PC-3 (cell line): ENCODE data around the gene CES3. TPM values are rescaled to one million over a fixed set of nuclear protein-coding genes. Genes with fewer than 3 reads are reported as not detected.

Experiments used
- ATAC-seq: fragments of 200-7000 bp; cut with Tn5 transposase; 2 replicates; pipeline ENCODE4 v1.9.1; 2020; ENCODE audit warnings: mild to moderate bottlenecking, moderate library complexity
- BruUV-seq: library from RNA; stranded (reverse); fragments of 400-500 nt; replicated peaks from 2 replicates; lab custom pipeline; 2021; lab: Mats Ljungman, UMichigan
- CTCF ChIA-PET: fragments of 300-600 bp; sonication (Branson Sonifier 250); formaldehyde crosslinking; loops from one replicate; lab custom pipeline; 2022; ENCODE audit warnings: antibody characterized with exemption; lab: Charles Lee
- POLR2A ChIA-PET: fragments of 300-600 bp; sonication (Branson Sonifier 250); formaldehyde crosslinking; loops from one replicate; lab custom pipeline; 2022; ENCODE audit warnings: antibody characterized with exemption; ENCODE audit not compliant: unreplicated experiment; lab: Charles Lee
- DNase-seq: peaks from one replicate; pipeline ENCODE4 v3.0.0-alpha.2; 2015
- H2AFZ ChIP-seq: fragments of 300-600 bp; sonication (generic); 2 replicates; pipeline ENCODE4 v1.6.0; 2016; ENCODE audit warnings: antibody characterized with exemption, low read length
- H3F3A ChIP-seq: fragments of 300-600 bp; sonication (generic); one replicate; pipeline ENCODE4 v1.6.0; 2017; ENCODE audit warnings: antibody characterized with exemption, low read length, control low read depth, mild to moderate bottlenecking; ENCODE audit not compliant: unreplicated experiment
- H3K27ac ChIP-seq: fragments of 300-600 bp; sonication (generic); 2 replicates; pipeline ENCODE4 v1.5.1; 2016; ENCODE audit warnings: mild to moderate bottlenecking, low read length
- H3K27me3 ChIP-seq: fragments of 300-600 bp; sonication (generic); 2 replicates; pipeline ENCODE4 v1.6.1; 2016; ENCODE audit warnings: low read length, mixed read lengths
- H3K36me3 ChIP-seq: fragments of 300-600 bp; sonication (generic); 2 replicates; pipeline ENCODE4 v1.6.1; 2016; ENCODE audit warnings: low read depth, mixed run types, low read length, mixed read lengths
- H3K4me1 ChIP-seq: fragments of 300-600 bp; sonication (generic); 2 replicates; pipeline ENCODE4 v1.5.1; 2016; ENCODE audit warnings: low read length; ENCODE audit not compliant: insufficient read depth
- H3K4me2 ChIP-seq: fragments of 300-600 bp; sonication (generic); 2 replicates; pipeline ENCODE4 v1.6.0; 2016; ENCODE audit warnings: low read length
- H3K4me3 ChIP-seq: fragments of 300-600 bp; sonication (generic); 2 replicates; pipeline ENCODE4 v1.5.1; 2016; ENCODE audit warnings: mild to moderate bottlenecking, low read length, mixed read lengths
- H3K79me2 ChIP-seq: fragments of 300-600 bp; sonication (generic); 2 replicates; pipeline ENCODE4 v1.6.1; 2017; ENCODE audit warnings: low read length, mixed read lengths
- H3K9ac ChIP-seq: fragments of 300-600 bp; sonication (generic); 2 replicates; pipeline ENCODE4 v1.6.0; 2016; ENCODE audit warnings: mild to moderate bottlenecking, low read length
- H3K9me2 ChIP-seq: fragments of 300-600 bp; sonication (generic); replicated peaks from 2 replicates; pipeline ENCODE4 v1.6.1; 2016; ENCODE audit warnings: mixed run types, low read length, mixed read lengths
- H3K9me3 ChIP-seq: fragments of 300-600 bp; sonication (generic); 2 replicates; pipeline ENCODE4 v1.6.1; 2016; ENCODE audit warnings: low read length, mixed read lengths
- H4K20me1 ChIP-seq: fragments of 300-600 bp; sonication (generic); 2 replicates; pipeline ENCODE4 v1.6.1; 2016; ENCODE audit warnings: low read length, mixed read lengths
- EZH2 ChIP-seq: fragments of 300-600 bp; sonication (generic); IDR thresholded peaks from one replicate; pipeline ENCODE4 v1.6.1; 2017; ENCODE audit warnings: antibody characterized with exemption, mild to moderate bottlenecking, low read length; ENCODE audit not compliant: unreplicated experiment
- EZH2phosphoT487 ChIP-seq: fragments of 300-600 bp; sonication (generic); IDR thresholded peaks from 2 replicates; pipeline ENCODE4 v1.6.1; 2018; ENCODE audit warnings: mild to moderate bottlenecking, antibody characterized with exemption, low read length, borderline replicate concordance
- intact Hi-C: fragments of 100-400 bp; cut with micrococcal nuclease; formaldehyde crosslinking; loops from 2 replicates; pipeline ENCODE4 v1.9.0; 2023
- total RNA-seq: library from RNA; depleted of rRNA; stranded (reverse); fragments of >200 nt; gene quantifications from 2 replicates; pipeline ENCODE4 v1.2.3, GENCODE V29; 2014
- TF ChIP-seq, protein P1 (sequence below): fragments of 300-600 bp; sonication (generic); conservative IDR thresholded peaks from 2 replicates; pipeline ENCODE4 v1.5.1; 2017; ENCODE audit warnings: antibody characterized with exemption, low read depth, mild to moderate bottlenecking, low read length

CES3 gene
- total RNA-seq, 1 experiment from 2014 or later = 0.26 TPM

DNA sequence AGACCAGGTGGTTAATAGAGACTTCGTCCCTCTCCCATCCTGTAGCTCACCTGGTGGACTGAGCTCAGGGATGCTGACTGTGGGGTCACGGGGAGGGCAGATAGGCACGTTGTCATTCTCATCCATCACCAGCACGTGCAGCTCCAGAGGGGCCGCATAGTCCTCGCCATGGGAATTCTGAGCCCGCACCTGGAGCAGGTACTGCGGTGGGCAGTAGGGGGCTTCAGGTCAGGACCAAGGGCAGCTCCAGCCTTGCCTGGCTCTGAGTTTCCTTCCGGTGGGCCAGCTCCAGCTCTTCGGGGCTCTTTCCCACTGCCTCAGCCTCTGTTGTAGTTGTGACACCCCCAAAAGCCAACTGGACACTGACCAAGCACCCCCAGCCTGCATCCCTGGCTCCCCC lies 48.0 kb upstream of the CES3 start:
- ChIA-PET POLR2A (no interaction called here), CTCF (no interaction called here)

DNA sequence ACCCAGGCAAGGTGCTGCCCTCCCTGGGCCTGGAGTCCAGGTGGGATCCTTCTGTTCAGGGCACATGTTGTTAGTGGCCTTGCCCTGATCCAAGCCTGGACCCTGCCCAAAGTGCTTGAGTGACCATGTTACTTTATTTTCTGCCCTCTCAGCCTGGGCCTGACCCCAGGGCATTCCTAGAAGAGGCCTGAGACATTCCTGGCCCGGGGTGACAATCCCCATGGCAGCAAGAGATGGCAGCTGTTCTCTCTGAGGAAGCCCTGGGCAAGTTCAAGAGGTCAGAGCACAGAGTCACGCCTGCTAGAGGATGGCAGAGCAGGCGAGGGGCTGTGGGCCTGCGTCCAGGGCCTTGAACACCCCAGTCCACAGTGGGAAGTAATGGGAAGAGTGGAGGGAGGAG lies 47.4 kb upstream of the CES3 start:
- no peak overlapping the region for H3K4me3 ChIP-seq
- H3K79me2 ChIP-seq = no peaks in the 10 kb centered on the region
- no peak overlapping the region for H3K4me2 ChIP-seq
- no peaks in the 10 kb centered on the region for H4K20me1 ChIP-seq
- H3K9me3 ChIP-seq = no peaks in the 10 kb centered on the region
- no peak overlapping the region for H3K9ac ChIP-seq
- TF ChIP-seq, protein P1, sequence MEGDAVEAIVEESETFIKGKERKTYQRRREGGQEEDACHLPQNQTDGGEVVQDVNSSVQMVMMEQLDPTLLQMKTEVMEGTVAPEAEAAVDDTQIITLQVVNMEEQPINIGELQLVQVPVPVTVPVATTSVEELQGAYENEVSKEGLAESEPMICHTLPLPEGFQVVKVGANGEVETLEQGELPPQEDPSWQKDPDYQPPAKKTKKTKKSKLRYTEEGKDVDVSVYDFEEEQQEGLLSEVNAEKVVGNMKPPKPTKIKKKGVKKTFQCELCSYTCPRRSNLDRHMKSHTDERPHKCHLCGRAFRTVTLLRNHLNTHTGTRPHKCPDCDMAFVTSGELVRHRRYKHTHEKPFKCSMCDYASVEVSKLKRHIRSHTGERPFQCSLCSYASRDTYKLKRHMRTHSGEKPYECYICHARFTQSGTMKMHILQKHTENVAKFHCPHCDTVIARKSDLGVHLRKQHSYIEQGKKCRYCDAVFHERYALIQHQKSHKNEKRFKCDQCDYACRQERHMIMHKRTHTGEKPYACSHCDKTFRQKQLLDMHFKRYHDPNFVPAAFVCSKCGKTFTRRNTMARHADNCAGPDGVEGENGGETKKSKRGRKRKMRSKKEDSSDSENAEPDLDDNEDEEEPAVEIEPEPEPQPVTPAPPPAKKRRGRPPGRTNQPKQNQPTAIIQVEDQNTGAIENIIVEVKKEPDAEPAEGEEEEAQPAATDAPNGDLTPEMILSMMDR = no peak
- TF ChIP-seq EZH2 (no peak), EZH2phosphoT487 (no peak)
- no peaks in the 10 kb centered on the region for H3K4me1 ChIP-seq
- intact Hi-C loops = no loop called here
- ATAC-seq (no peak), DNase-seq (no peak)
- H3K27ac ChIP-seq = no peak overlapping the region
- no TSS peak for BruUV-seq
- H2AFZ ChIP-seq = no peak overlapping the region
- H3K9me2 ChIP-seq = no peaks in the 10 kb centered on the region
- POLR2A ChIA-PET = no interaction called here
- H3F3A ChIP-seq = no peaks in the 10 kb centered on the region
- H3K36me3 ChIP-seq = no peaks in the 10 kb centered on the region
- no peaks in the 10 kb centered on the region for H3K27me3 ChIP-seq
- CTCF ChIA-PET = no interaction called here

More for the DNA sequence above, 48.0 kb upstream of the CES3 start:
- no peak for TF ChIP-seq EZH2
- no peak for TF ChIP-seq EZH2phosphoT487
- TF ChIP-seq, protein P1 = no peak
- no peaks in the 10 kb centered on the region for H3K4me1 ChIP-seq
- H3K4me2 ChIP-seq = no peak overlapping the region
- no peaks in the 10 kb centered on the region for H3K9me2 ChIP-seq
- no peaks in the 10 kb centered on the region for H3F3A ChIP-seq
- H3K27me3 ChIP-seq = no peaks in the 10 kb centered on the region
- no peak overlapping the region for H3K4me3 ChIP-seq
- H3K36me3 ChIP-seq = no peaks in the 10 kb centered on the region
- H3K9ac ChIP-seq = no peak overlapping the region
- BruUV-seq = no TSS peak
- no peak for DNase-seq
- H4K20me1 ChIP-seq = no peaks in the 10 kb centered on the region
- no peaks in the 10 kb centered on the region for H3K9me3 ChIP-seq
- H3K27ac ChIP-seq = no peak overlapping the region
- intact Hi-C loops = no loop called here
- no peak overlapping the region for H2AFZ ChIP-seq
- no peaks in the 10 kb centered on the region for H3K79me2 ChIP-seq
- no peak for ATAC-seq

GRCh38 chr16:66914541-66914940 lies 46.5 kb upstream of the CES3 start:
- POLR2A ChIA-PET = no interaction called here
- no peaks in the 10 kb centered on the region for H3K9me3 ChIP-seq
- TF ChIP-seq EZH2 (no peak), EZH2phosphoT487 (no peak)
- TF ChIP-seq, protein P1 = no peak
- no peak overlapping the region for H3K4me3 ChIP-seq
- no peaks in the 10 kb centered on the region for H3F3A ChIP-seq
- H3K4me2 ChIP-seq = no peak overlapping the region
- no peak for DNase-seq
- H3K27ac ChIP-seq = no peak overlapping the region
- H3K9ac ChIP-seq = no peak overlapping the region
- no peaks in the 10 kb centered on the region for H3K36me3 ChIP-seq
- no peaks in the 10 kb centered on the region for H3K4me1 ChIP-seq
- no peaks in the 10 kb centered on the region for H4K20me1 ChIP-seq
- H2AFZ ChIP-seq = no peak overlapping the region
- H3K79me2 ChIP-seq = no peaks in the 10 kb centered on the region
- CTCF ChIA-PET = no interaction called here
- intact Hi-C loops = no loop called here
- ATAC-seq = no peak
- BruUV-seq = no TSS peak
- no peaks in the 10 kb centered on the region for H3K9me2 ChIP-seq
- no peaks in the 10 kb centered on the region for H3K27me3 ChIP-seq
